ENCODE measurements around the gene INTS4. TPM values are rescaled to one million over a fixed set of nuclear protein-coding genes. Genes with fewer than 3 reads are reported as not detected.
"Not testable (repeated sequence)": the region's sequence is repeated elsewhere in the genome, so short reads cannot be mapped to it uniquely, and the experiment has no call there.

Gene INTS4
- total RNA-seq, 6 experiments from 2014 or later: 23.8 to 30.1 (median 28.3) TPM

GRCh38 chr11:77990981-77991380, 3.5 kb downstream of the INTS4 start:
- H3K27ac Mint-ChIP-seq: no peak overlapping the region
- H3K36me3 Mint-ChIP-seq (ENCODE audit: low read depth): peaks cover 20% of the 10 kb centered on the region
- DNase-seq: no peak
- peaks cover 18% of the 10 kb centered on the region for H3K4me1 Mint-ChIP-seq (ENCODE audit: low read depth)
- no peaks in the 10 kb centered on the region for H3K27me3 Mint-ChIP-seq (ENCODE audit: insufficient read depth)
- H3K4me3 Mint-ChIP-seq: no peak overlapping the region
- TF ChIP-seq, protein P1, sequence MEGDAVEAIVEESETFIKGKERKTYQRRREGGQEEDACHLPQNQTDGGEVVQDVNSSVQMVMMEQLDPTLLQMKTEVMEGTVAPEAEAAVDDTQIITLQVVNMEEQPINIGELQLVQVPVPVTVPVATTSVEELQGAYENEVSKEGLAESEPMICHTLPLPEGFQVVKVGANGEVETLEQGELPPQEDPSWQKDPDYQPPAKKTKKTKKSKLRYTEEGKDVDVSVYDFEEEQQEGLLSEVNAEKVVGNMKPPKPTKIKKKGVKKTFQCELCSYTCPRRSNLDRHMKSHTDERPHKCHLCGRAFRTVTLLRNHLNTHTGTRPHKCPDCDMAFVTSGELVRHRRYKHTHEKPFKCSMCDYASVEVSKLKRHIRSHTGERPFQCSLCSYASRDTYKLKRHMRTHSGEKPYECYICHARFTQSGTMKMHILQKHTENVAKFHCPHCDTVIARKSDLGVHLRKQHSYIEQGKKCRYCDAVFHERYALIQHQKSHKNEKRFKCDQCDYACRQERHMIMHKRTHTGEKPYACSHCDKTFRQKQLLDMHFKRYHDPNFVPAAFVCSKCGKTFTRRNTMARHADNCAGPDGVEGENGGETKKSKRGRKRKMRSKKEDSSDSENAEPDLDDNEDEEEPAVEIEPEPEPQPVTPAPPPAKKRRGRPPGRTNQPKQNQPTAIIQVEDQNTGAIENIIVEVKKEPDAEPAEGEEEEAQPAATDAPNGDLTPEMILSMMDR (IDR thresholded peaks at IDR 0.05): no peak
- no peaks in the 10 kb centered on the region for H3K9me3 Mint-ChIP-seq

DNA sequence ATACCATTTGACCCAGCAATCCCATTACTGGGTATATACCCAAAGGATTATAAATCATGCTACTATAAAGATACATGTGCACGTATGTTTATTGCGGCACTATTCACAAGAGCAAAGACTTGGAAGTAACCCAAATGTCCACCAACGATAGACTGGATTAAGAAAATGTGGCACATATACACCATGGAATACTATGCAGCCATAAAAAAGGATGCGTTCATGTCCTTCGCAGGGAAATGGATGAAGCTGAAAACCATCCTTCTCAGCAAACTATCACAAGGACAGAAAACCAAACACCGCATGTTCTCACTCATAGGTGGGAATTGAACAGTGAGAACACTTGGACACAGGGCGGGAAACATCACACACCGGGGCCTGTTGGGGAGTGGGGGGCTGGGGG, 8.0 kb downstream of the INTS4 start:
- peaks cover 42% of the 10 kb centered on the region for H3K36me3 Mint-ChIP-seq (ENCODE audit: low read depth)
- not testable (repeated sequence) for H3K9me3 Mint-ChIP-seq; H3K27me3 Mint-ChIP-seq (ENCODE audit: insufficient read depth); H3K4me1 Mint-ChIP-seq (ENCODE audit: low read depth); H3K27ac Mint-ChIP-seq; H3K4me3 Mint-ChIP-seq; DNase-seq

GRCh38 chr11:77981346-77981947, 13.0 kb downstream of the INTS4 start:
- Mint-ChIP-seq H3K27ac (no peak overlapping the region), H3K36me3 (ENCODE audit: low read depth) (peaks cover 34% of the 10 kb centered on the region), H3K27me3 (ENCODE audit: insufficient read depth) (no peaks in the 10 kb centered on the region), H3K4me1 (ENCODE audit: low read depth) (0 out of 2 replicates have a peak, but pooled peaks cover 4% of the 10 kb centered on the region), H3K9me3 (no peaks in the 10 kb centered on the region), H3K4me3 (no peak overlapping the region)
- TF ChIP-seq, protein P1 (IDR thresholded peaks at IDR 0.05): no peak
- no peak for DNase-seq

- Mint-ChIP-seq H3K27me3 (ENCODE audit: insufficient read depth) (no peaks in the 10 kb centered on the region), H3K9me3 (no peaks in the 10 kb centered on the region), H3K4me1 (ENCODE audit: low read depth) (no peaks in the 10 kb centered on the region), H3K4me3 (no peak overlapping the region), H3K27ac (no peak overlapping the region), H3K36me3 (ENCODE audit: low read depth) (peaks cover 8% of the 10 kb centered on the region)
- TF ChIP-seq, protein P1 (IDR thresholded peaks at IDR 0.05): no peak
- DNase-seq: no peak
These were observed 26.1 kb downstream of the INTS4 start for GRCh38 chr11:77968337-77968736.

DNA sequence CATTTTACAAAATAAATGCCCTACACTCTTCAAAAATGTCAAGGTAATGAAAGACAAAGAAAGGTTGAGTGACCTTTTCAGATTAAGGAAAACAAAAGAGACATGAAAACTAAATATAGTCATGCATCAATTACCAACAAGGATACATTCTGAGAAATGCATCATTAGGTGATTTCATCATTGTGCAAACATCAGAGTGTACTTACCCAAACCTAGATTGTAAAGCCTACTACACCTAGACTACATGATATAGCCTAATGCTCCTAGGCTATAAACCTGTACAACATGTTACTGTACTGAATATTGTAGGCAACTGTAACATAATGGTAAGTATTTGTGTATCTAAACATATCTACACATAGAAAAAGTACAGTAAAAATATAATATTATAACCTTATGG, 26.7 kb downstream of the INTS4 start:
- Mint-ChIP-seq H3K27ac (no peak overlapping the region), H3K27me3 (ENCODE audit: insufficient read depth) (no peaks in the 10 kb centered on the region)
- TF ChIP-seq, protein P1 (IDR thresholded peaks at IDR 0.05): no peak

DNA sequence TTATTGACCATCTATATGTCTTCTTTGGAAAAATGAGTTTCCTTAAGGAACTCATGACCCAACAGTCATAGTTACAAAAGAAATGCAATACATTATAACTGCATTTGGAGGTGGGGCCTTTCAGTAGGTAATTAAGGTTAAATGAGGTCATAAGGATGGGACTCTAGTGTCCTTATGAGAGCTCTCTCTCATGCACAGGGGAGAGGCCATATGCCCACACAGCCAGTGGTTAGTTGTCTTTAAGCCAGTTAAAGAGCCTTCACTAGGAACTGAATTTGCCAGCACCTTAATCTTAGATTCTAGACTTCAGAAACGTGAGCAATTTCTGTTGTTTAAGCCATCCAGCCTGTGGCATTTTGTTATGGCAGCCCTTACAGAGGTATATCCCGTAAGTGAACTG, 27.3 kb downstream of the INTS4 start:
- Mint-ChIP-seq H3K27ac (no peak overlapping the region), H3K27me3 (ENCODE audit: insufficient read depth) (no peaks in the 10 kb centered on the region), H3K4me3 (no peak overlapping the region), H3K4me1 (ENCODE audit: low read depth) (no peaks in the 10 kb centered on the region), H3K9me3 (no peaks in the 10 kb centered on the region), H3K36me3 (ENCODE audit: low read depth) (peaks cover 8% of the 10 kb centered on the region)
- no peak for DNase-seq
- TF ChIP-seq, protein P1 (IDR thresholded peaks at IDR 0.05): no peak

More for the DNA sequence above, 26.7 kb downstream of the INTS4 start:
- Mint-ChIP-seq H3K4me1 (ENCODE audit: low read depth) (no peaks in the 10 kb centered on the region), H3K4me3 (no peak overlapping the region), H3K36me3 (ENCODE audit: low read depth) (peaks cover 8% of the 10 kb centered on the region), H3K9me3 (no peaks in the 10 kb centered on the region)
- no peak for DNase-seq

Data from HFFc6 (cell line).